Measurements from ENCODE around the gene HARS1. TPM values are rescaled to one million over a fixed set of nuclear protein-coding genes. Genes with fewer than 3 reads are reported as not detected.
"Not testable (repeated sequence)": the region's sequence is repeated elsewhere in the genome, so short reads cannot be mapped to it uniquely, and the experiment has no call there.

Gene HARS1, protein sequence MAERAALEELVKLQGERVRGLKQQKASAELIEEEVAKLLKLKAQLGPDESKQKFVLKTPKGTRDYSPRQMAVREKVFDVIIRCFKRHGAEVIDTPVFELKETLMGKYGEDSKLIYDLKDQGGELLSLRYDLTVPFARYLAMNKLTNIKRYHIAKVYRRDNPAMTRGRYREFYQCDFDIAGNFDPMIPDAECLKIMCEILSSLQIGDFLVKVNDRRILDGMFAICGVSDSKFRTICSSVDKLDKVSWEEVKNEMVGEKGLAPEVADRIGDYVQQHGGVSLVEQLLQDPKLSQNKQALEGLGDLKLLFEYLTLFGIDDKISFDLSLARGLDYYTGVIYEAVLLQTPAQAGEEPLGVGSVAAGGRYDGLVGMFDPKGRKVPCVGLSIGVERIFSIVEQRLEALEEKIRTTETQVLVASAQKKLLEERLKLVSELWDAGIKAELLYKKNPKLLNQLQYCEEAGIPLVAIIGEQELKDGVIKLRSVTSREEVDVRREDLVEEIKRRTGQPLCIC
- 176 TPM for polyA plus RNA-seq (2012; ENCODE audit: insufficient read depth, insufficient read length, low read depth)

DNA sequence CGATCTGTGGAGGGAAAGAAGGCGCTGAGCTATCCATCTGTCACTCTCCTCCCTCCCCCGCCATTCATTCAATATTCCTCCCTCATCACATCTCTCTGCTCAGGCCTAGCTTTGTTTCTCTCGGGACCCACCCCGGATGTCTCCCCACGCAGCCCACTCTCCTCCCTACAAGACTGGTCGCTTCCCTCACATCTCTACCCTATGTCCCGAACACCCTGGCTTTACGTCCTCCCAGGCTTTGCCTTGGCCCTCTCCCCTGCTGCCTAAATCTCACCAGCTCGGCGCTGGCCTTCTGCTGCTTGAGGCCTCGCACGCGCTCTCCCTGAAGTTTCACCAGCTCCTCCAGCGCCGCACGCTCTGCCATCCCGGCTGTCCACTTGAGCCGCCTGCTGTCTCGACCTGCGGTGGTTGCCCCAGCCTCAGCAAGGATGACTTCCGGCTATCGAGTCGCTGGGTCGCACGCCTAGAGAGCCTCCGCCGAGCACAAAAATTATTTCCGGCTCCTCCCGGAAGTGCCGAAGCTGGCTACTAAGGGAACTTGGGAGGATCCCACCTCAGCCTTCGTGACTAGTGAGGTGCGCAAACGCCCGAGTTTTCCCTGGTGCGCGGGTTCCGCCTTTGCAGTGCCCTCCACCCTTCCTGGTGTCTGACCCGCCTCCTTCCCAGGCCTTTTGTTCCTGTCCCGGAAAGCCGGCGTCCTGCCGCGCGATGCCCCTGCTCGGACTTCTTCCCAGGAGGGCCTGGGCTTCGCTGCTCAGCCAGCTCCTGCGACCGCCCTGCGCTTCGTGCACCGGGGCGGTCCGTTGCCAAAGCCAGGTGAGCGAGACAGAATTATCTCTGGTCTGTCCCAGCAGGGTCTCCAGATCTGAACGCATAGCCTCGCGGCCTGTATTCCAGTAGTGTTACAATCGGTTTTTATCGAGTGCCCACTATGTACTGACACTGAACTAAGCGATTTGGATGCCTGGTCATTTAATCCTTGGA lies at the start of gene HARS1, which contains the start of gene HARS2:
HARS1 (minus strand) TSS at position 430 of the 984 bp plus-strand sequence; CDS start at position 364, 66 bp downstream.
HARS2 (plus strand) TSS at position 515 of the 984 bp plus-strand sequence; CDS start at position 709, 194 bp downstream.
- TF ChIP-seq, protein P1, sequence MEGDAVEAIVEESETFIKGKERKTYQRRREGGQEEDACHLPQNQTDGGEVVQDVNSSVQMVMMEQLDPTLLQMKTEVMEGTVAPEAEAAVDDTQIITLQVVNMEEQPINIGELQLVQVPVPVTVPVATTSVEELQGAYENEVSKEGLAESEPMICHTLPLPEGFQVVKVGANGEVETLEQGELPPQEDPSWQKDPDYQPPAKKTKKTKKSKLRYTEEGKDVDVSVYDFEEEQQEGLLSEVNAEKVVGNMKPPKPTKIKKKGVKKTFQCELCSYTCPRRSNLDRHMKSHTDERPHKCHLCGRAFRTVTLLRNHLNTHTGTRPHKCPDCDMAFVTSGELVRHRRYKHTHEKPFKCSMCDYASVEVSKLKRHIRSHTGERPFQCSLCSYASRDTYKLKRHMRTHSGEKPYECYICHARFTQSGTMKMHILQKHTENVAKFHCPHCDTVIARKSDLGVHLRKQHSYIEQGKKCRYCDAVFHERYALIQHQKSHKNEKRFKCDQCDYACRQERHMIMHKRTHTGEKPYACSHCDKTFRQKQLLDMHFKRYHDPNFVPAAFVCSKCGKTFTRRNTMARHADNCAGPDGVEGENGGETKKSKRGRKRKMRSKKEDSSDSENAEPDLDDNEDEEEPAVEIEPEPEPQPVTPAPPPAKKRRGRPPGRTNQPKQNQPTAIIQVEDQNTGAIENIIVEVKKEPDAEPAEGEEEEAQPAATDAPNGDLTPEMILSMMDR (IDR thresholded peaks at IDR 0.05; ENCODE audit: low read depth, low read length): no peak
- H3K9me3 ChIP-seq: no peaks in the 10 kb centered on the region
- peaks cover 48% of the 10 kb centered on the region for H3K36me3 ChIP-seq
- peak; percentile 93 for DNase-seq
- H3K27me3 ChIP-seq: no peaks in the 10 kb centered on the region
- no peaks in the 10 kb centered on the region; the same call in 1 of the 2 replicates for H3K4me1 ChIP-seq
- peak within 1 kb of the TSS; percentile 93 for H3K4me3 ChIP-seq (ENCODE audit: low read depth, low read length)

- Histone ChIP-seq H3K4me1 (no peaks in the 10 kb centered on the region), H3K27me3 (no peaks in the 10 kb centered on the region), H3K9me3 (no peaks in the 10 kb centered on the region), H3K36me3 (no peaks in the 10 kb centered on the region), H3K4me3 (ENCODE audit: low read depth, low read length) (no peak overlapping the region)
- no peak for DNase-seq
- TF ChIP-seq, protein P1 (IDR thresholded peaks at IDR 0.05; ENCODE audit: low read depth, low read length): no peak
Observed at GRCh38 chr5:140737486-140737885, 46.3 kb upstream of the HARS1 start.

DNA sequence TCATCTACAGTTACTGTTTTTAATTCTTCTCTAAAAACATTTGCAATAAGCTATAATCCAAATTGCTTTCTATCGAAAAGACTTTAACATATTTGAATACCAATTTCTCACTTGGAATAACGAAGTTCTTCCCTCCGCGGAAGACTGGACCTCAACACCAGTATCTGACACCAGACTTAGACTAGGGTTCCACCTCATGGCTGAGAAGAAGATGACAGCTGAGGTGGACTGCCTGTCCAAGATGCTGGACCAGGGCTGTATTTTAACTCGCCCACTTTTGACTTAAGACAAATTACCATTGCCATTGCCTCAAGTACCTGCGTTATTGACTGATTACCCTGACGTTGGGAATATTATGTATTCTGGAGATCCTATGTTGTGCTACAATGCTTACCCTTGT lies 43.2 kb upstream of the HARS1 start:
- DNase-seq: no peak
- H3K4me3 ChIP-seq (ENCODE audit: low read depth, low read length): no peak overlapping the region
- no peaks in the 10 kb centered on the region for H3K9me3 ChIP-seq
- H3K36me3 ChIP-seq: no peaks in the 10 kb centered on the region
- TF ChIP-seq, protein P1 (IDR thresholded peaks at IDR 0.05; ENCODE audit: low read depth, low read length): peak; percentile 38
- no peaks in the 10 kb centered on the region for H3K27me3 ChIP-seq
- H3K4me1 ChIP-seq: no peaks in the 10 kb centered on the region

- Histone ChIP-seq H3K9me3 (no peaks in the 10 kb centered on the region), H3K4me1 (no peaks in the 10 kb centered on the region), H3K27me3 (no peaks in the 10 kb centered on the region), H3K4me3 (ENCODE audit: low read depth, low read length) (no peak overlapping the region), H3K36me3 (no peaks in the 10 kb centered on the region)
- TF ChIP-seq, protein P1 (IDR thresholded peaks at IDR 0.05; ENCODE audit: low read depth, low read length): no peak
- no peak for DNase-seq
Observed at GRCh38 chr5:140733098-140733497, 41.9 kb upstream of the HARS1 start.

DNA sequence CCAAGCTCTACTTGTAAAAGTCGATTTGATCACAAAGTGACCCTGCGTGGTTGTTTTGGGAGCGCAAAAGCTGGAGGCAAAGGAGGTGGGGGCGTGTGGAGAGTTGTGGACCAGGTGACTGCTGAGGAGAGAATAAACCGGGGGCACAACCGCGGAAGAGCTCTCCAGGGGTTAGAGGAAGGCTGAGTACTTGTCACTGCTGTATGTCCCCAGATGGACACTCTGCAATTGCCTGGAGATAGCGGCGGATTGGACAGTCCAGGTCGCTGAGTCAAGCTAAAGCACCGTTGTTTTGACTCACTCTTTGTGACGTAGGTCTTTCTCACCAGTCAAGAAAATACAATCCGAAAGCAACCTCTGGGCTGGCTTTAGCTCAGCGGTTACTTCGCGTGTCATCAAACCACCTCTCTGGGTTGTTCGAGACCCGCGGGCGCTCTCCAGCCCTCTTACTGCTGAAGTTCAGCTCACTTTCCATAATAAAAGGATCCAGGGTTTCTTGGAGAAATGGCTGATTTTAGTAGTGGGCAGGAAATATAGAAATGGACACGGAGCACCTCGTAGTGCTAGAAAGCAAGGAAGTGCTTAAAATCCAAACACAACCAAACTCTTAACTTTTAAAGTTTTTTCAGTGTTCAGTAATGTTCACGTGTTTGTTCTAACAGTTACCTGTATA lies 34.8 kb upstream of the HARS1 start:
- Histone ChIP-seq H3K4me3 (ENCODE audit: low read depth, low read length) (peak overlapping the region; percentile 92), H3K27me3 (no peaks in the 10 kb centered on the region), H3K36me3 (no peaks in the 10 kb centered on the region), H3K9me3 (no peaks in the 10 kb centered on the region), H3K4me1 (no peaks in the 10 kb centered on the region)
- DNase-seq: peak; percentile 87
- TF ChIP-seq, protein P1 (IDR thresholded peaks at IDR 0.05; ENCODE audit: low read depth, low read length): no peak

- not testable (repeated sequence) for H3K4me3 ChIP-seq (ENCODE audit: low read depth, low read length); H3K36me3 ChIP-seq; H3K4me1 ChIP-seq; H3K9me3 ChIP-seq; DNase-seq; H3K27me3 ChIP-seq
Observed at GRCh38 chr5:140721395-140721794, 30.2 kb upstream of the HARS1 start.

DNA sequence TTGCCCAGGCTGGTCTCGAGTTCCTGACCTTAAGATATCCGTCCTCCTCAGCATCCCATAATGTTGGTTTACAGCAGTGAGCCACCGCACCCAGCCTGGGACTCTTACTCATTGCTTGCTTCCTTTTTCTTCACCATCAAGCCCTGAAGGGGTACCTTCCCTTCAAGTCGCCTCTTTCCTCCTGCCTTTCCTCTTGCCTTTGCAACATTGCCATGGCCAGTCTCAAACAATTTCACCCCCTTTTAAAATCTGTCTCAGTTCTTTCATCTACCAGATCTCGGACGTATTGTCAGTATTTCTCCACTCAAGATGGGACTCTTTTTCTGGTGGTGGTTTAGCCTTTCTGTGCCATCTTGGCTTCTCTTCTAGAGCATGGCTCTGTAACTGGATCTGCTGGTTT lies 29.6 kb upstream of the HARS1 start:
- not testable (repeated sequence) for H3K9me3 ChIP-seq, H3K4me1 ChIP-seq, H3K27me3 ChIP-seq, DNase-seq, H3K36me3 ChIP-seq
- peak overlapping the region; percentile 58 for H3K4me3 ChIP-seq (ENCODE audit: low read depth, low read length)
